ENCODE measurements around the gene CCNY. TPM values are rescaled to one million over a fixed set of nuclear protein-coding genes. Genes with fewer than 3 reads are reported as not detected.

Gene CCNY
- total RNA-seq, 8 experiments from 2014 or later, result 24.8 to 57.1 (median 32.4) TPM

DNA sequence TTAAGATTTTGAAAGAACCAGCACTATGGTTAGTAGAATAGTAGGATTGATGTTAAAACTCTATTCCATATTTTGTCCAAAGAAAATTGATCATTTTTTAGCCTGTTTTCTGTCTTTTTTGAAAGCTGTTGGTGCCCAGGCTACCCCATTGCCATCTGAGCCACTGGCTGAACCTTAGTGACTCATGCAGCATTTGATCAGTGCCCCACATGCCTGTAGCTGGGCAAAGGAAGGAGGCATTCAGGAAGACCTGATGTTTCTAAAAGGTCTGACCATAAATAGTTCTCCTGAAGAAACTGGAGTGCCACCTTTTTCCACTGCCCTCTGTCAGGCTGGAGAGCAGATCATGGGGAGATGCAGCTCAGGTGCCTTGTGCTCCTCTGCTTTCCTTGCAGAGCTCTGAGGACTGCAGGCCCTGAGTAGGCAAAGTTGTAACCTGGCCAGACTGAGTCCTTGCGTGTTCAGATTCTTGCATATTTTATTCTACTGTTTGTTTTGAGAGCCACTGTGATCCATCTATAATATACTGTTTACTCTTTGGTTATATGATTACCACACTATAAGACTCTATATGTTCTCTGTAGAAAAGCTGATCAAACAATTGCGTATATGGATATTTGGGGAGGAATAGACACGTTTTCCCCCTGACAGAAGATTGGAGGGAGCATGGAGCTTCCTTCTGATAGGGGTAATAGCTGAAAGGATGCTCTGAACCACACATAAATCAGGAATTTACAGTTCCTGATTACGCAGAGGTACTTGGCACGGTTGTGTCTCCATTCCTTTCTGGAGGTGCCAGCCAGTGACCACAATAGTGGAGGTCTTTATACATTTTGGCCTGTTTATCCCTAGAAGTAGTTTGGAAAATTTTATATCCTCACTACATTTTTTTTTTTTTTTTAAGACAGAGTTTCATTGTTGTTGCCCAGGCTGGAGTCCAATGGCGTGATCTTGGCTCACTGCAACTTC lies 219.9 kb downstream of the CCNY start:
- in situ Hi-C loops (cut with MboI; ENCODE audit: low pct_unique_long_range_greater_than_20kb in 2 of 9, low sequenced_read_pairs in 9 of 9, unreplicated experiment in 9 of 9), result loop anchor here in 1 of 9 experiments (25.0 kb wide), 1 partner anchor 319 kb away; no protein-coding TSS in a partner anchor
- WGBS, 10 experiments, result 82 to 100% (median 100%) methylated on average over 1 to 6 of the region's 6 CpGs; no CpG with 5 or more reads in 1 of the 10 experiments
- H3K4me1 ChIP-seq (replicated peaks in 1 of 2), result no peaks in the 10 kb centered on the region
- no peak overlapping the region for H3K27ac ChIP-seq
- peak in 1 of 8 experiments; percentile 74 for ATAC-seq (replicated peaks in 6 of 8)
- no peak overlapping the region for H3K4me3 ChIP-seq

DNA sequence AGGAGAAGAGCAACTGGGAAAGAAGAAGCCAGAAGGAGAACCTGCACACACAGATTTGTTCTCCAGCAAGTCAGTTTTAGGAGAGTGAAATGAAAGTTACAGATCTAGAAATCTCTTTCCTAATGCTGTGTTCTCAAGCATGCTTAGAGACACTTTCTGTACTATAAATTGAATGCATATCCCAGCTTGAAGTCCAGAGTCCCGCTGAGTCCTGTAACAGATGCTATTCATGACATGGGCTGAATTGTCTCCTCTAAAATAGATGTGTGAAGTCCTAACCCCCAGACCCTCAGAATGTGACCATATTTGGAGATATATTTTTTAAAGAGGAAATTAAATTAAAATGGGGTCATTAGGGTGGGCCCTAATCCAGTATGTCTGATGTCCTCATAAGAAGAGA lies 222.0 kb downstream of the CCNY start:
- Histone ChIP-seq H3K4me1 (replicated peaks in 1 of 2) (no peaks in the 10 kb centered on the region), H3K4me3 (no peak overlapping the region), H3K27ac (no peak overlapping the region)
- no peak for ATAC-seq (replicated peaks in 6 of 8)
- WGBS, 10 experiments, result 100% methylated on average over 1 of the region's 1 CpG; no CpG with 5 or more reads in 5 of the 10 experiments
- in situ Hi-C loops (cut with MboI; ENCODE audit: low pct_unique_long_range_greater_than_20kb in 2 of 9, low sequenced_read_pairs in 9 of 9, unreplicated experiment in 9 of 9), result loop anchor here in 1 of 9 experiments (25.0 kb wide), 1 partner anchor 321 kb away; no protein-coding TSS in a partner anchor

DNA sequence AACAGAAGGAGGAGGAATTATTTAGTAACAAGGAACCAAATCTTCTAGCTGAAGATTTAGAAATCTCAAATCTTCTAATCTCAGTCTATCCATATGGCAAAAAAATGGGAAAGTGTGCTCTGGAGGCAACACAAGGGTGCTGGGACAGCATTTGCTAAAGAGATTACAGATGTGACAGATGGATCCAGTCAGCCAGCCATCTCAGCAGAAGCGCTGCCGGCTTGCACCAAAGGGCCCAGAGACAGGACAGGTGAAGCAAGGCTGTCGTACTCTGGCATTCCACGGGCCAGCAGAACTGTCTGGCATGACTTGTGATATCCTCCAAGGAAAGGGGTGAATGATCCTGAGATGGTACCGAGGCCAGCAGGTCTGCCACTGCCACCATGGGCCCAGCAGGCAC lies 223.1 kb downstream of the CCNY start:
- in situ Hi-C loops (cut with MboI; ENCODE audit: low pct_unique_long_range_greater_than_20kb in 2 of 9, low sequenced_read_pairs in 9 of 9, unreplicated experiment in 9 of 9), result loop anchor here in 1 of 9 experiments (25.0 kb wide), 1 partner anchor 322 kb away; no protein-coding TSS in a partner anchor
- ATAC-seq (replicated peaks in 6 of 8), result no peak
- WGBS, 10 experiments, result 80 to 100% (median 93%) methylated on average over 1 to 4 of the region's 5 CpGs; no CpG with 5 or more reads in 6 of the 10 experiments
- Histone ChIP-seq H3K27ac (no peak overlapping the region), H3K4me1 (replicated peaks in 1 of 2) (no peaks in the 10 kb centered on the region), H3K4me3 (no peak overlapping the region)

DNA sequence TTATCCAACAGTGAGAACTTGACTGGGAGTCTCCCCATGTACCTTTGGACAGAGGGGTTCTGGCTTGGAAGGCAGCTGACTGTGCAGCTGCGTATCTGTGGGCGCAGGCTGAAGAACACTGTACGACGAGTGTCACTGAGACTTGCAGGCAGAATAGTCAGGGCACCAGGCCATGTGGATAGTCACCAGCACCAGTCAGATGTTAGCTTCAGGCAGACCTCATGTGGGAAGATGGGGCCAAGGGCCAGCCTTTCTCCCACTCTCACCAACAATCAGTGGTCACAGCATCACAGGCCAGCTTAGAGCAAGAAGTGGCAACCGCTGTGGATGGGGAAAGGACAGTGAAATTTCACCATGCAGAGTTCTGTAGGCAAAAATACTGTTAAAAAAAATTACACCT lies 225.4 kb downstream of the CCNY start:
- no peak for ATAC-seq (replicated peaks in 6 of 8)
- in situ Hi-C loops (cut with MboI; ENCODE audit: low pct_unique_long_range_greater_than_20kb in 2 of 9, low sequenced_read_pairs in 9 of 9, unreplicated experiment in 9 of 9), result loop anchor here in 1 of 9 experiments (25.0 kb wide), 1 partner anchor 324 kb away; no protein-coding TSS in a partner anchor
- 70 to 100% (median 100%) methylated on average over 1 to 5 of the region's 5 CpGs; no CpG with 5 or more reads in 4 of the 10 experiments for WGBS, 10 experiments
- Histone ChIP-seq H3K27ac (no peak overlapping the region), H3K4me1 (replicated peaks in 1 of 2) (no peaks in the 10 kb centered on the region), H3K4me3 (no peak overlapping the region)

DNA sequence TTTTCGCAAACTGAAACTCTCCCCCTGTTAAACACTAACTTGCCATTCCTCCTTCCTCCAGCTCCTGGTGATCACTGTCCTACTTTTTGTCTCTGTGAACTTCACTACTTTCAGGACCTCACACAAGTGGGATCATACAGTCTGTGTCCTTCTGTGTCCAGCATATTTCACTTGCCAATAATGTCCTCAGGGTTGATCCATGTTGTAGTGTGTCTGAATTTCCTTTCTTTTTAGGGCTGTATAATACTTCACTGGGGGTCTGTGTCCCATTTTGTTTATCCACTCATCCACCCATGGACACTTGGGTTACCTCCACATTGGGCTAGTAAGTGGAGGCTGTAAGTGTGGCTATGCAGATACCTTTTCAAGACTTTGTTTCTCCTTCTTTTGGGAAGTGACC lies 226.1 kb downstream of the CCNY start:
- no peak for ATAC-seq (replicated peaks in 6 of 8)
- H3K27ac ChIP-seq, result no peak overlapping the region
- H3K4me3 ChIP-seq, result no peak overlapping the region
- in situ Hi-C loops (cut with MboI; ENCODE audit: low pct_unique_long_range_greater_than_20kb in 2 of 9, low sequenced_read_pairs in 9 of 9, unreplicated experiment in 9 of 9), result loop anchor here in 1 of 9 experiments (25.0 kb wide), 1 partner anchor 325 kb away; no protein-coding TSS in a partner anchor
- H3K4me1 ChIP-seq (replicated peaks in 1 of 2), result no peaks in the 10 kb centered on the region
- 80 to 100% (median 93%) methylated on average over 1 of the region's 1 CpG; no CpG with 5 or more reads in 4 of the 10 experiments for WGBS, 10 experiments

DNA sequence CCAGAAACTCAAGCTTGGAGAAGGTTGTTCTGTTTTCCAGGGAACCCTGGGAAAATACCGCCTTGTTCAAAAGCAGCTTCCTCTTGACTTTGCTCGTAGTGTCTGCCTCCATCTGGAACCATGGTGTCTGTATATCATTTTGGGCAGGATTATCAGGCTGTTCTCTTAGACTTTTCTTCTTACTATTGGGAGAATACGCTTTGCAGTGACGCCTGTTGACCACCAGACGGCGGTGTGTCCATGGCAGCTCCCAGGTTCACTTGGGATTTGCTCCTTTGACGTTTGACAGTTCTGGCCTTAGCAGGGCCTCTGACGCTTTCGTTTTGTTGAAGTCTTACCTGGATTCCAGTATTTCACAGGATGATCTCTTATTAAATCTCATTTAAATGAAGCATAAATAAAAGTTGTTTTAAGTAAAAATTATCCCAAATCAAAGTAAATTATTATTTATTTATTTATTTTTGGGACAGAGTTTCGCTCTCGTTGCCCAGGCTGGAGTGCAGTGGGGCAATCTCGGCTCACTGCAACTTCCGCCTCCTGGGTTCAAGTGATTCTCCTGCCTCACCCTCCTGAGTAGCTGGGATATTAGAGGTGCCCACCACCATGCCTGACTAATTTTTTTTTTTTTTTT lies 227.1 kb downstream of the CCNY start:
- peak in 7 of 8 experiments; percentile 12 to 79 (median 27) for ATAC-seq (replicated peaks in 6 of 8)
- in situ Hi-C loops (cut with MboI; ENCODE audit: low pct_unique_long_range_greater_than_20kb in 2 of 9, low sequenced_read_pairs in 9 of 9, unreplicated experiment in 9 of 9), result loop anchor here in 1 of 9 experiments (25.0 kb wide), 1 partner anchor 326 kb away; no protein-coding TSS in a partner anchor
- H3K4me3 ChIP-seq, result no peak overlapping the region
- H3K27ac ChIP-seq, result no peak overlapping the region
- WGBS, 10 experiments, result 0 to 100% (median 58%) methylated on average over 1 to 13 of the region's 13 CpGs
- no peaks in the 10 kb centered on the region for H3K4me1 ChIP-seq (replicated peaks in 1 of 2)

DNA sequence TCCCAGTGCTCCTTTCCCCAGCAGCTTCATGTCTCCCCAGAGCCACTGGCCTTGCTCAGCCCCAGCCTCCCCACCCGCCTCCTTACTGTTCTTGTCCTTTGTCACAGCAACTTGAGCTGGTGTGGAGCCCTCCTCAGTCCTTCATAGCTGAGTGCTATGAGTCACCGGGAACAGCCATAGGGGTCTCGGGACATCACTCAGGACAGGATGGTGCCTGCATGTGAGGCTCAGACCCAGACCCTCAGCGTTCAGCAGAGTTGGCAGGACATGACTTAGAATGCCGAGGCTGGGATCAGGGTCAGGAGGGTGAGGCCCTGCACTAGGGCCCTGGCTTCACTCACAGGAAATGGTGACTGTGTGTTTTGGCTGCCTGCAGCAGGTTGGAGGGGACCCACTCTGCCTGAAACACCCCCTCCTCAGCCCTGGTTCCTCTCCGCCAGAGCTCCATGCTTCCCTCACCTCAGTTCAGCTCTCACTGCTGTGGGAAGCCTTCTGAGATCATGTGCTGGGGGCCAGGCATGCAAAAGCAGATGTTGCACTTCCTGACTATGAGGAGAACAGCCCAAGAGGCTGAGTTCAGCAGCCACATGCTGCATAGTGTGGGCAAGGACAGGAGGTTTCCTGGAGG lies 228.1 kb downstream of the CCNY start:
- Histone ChIP-seq H3K4me3 (no peak overlapping the region), H3K4me1 (replicated peaks in 1 of 2) (no peaks in the 10 kb centered on the region), H3K27ac (no peak overlapping the region)
- in situ Hi-C loops (cut with MboI; ENCODE audit: low pct_unique_long_range_greater_than_20kb in 2 of 9, low sequenced_read_pairs in 9 of 9, unreplicated experiment in 9 of 9), result loop anchor here in 1 of 9 experiments (25.0 kb wide), 1 partner anchor 327 kb away; no protein-coding TSS in a partner anchor
- peak in 3 of 8 experiments; percentile 47 to 91 (median 84) for ATAC-seq (replicated peaks in 6 of 8)
- WGBS, 10 experiments, result 73 to 100% (median 86%) methylated on average over 1 to 3 of the region's 6 CpGs; no CpG with 5 or more reads in 6 of the 10 experiments

DNA sequence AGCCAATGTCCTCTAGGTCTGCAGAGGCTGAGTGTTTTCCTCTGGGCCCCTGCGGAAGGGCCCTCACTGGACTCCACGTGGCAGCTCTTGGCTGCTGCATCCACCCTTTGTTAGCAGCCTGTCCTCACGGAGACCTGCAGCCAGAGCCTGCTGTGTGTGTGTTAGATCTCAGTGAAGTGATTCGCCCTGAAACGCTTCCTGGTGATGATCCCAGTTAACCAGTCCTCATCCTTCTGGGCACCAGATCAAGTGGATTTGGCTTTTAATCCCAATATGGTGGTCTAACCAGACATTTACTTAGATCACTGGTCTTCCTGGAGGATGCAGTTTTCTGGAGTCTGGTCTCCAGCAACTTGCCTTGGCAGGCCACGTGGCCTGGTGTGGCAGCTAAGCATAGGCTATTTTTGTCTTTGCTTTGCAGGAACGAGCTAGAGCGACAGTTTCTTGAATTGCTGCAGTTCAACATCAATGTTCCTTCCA lies 229.3 kb downstream of the CCNY start:
- 40 to 100% (median 94%) methylated on average over 1 to 7 of the region's 8 CpGs for WGBS, 10 experiments
- ATAC-seq (replicated peaks in 6 of 8), result peak in 2 of 8 experiments; percentile 13 to 22
- H3K4me3 ChIP-seq, result no peak overlapping the region
- no peak overlapping the region for H3K27ac ChIP-seq
- no peaks in the 10 kb centered on the region for H3K4me1 ChIP-seq (replicated peaks in 1 of 2)
- in situ Hi-C loops (cut with MboI; ENCODE audit: low pct_unique_long_range_greater_than_20kb in 2 of 9, low sequenced_read_pairs in 9 of 9, unreplicated experiment in 9 of 9), result loop anchor here in 1 of 9 experiments (25.0 kb wide), 1 partner anchor 328 kb away; no protein-coding TSS in a partner anchor

DNA sequence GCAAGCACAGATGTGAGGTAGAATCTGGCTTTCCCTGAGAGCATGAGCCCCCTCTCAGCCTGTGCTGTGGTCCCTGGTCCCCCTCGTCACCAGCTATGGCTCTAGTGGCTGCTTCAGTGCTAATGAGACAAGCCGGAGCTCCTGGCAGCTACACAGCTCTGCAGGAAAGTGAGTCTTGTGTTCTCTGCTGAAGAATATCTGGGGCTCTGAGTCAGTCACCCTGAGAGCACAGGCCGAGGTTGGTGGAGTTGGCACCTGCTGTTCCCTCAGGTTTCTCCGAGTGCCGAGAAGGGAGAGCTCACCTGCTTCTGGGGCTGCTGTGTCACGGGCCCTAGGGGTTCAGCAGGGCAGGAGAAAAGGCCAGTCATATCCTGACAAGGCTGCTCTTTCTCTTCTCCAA lies 231.6 kb downstream of the CCNY start:
- in situ Hi-C loops (cut with MboI; ENCODE audit: low pct_unique_long_range_greater_than_20kb in 2 of 9, low sequenced_read_pairs in 9 of 9, unreplicated experiment in 9 of 9), result loop anchor here in 1 of 9 experiments (25.0 kb wide), 1 partner anchor 331 kb away; no protein-coding TSS in a partner anchor
- Histone ChIP-seq H3K4me1 (replicated peaks in 1 of 2) (no peaks in the 10 kb centered on the region), H3K4me3 (no peak overlapping the region), H3K27ac (no peak overlapping the region)
- WGBS, 10 experiments, result 67 to 100% (median 100%) methylated on average over 1 of the region's 6 CpGs; no CpG with 5 or more reads in 7 of the 10 experiments
- no peak for ATAC-seq (replicated peaks in 6 of 8)

DNA sequence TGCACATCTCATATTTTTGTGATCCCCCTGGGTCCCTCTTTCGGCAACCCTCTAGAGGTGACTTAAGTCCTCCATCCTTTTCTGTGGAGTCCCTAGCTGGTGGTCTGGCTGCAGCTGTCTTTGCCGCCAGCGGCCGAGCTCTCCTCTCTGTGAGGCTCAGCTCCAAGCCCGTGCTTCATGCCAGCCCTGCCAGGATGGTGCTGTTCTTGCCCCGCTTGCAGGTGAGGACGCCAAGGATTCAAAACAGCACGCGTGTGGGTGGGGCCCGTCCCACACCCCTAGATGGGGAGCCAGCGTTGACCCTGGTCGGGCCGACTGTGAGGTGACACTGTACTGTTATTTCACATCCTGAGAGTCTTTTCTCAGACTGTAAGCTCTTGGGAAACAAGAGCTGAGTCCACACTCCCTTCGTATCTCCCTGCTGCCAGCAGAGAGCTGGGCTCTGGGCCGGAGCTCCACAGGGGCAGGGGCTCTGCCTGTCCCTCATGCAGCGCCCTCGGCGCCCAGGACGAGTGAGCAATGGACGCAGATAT lies 232.2 kb downstream of the CCNY start:
- Histone ChIP-seq H3K4me3 (no peak overlapping the region), H3K27ac (no peak overlapping the region), H3K4me1 (replicated peaks in 1 of 2) (no peaks in the 10 kb centered on the region)
- no peak for ATAC-seq (replicated peaks in 6 of 8)
- 70 to 100% (median 91%) methylated on average over 2 to 7 of the region's 20 CpGs; no CpG with 5 or more reads in 6 of the 10 experiments for WGBS, 10 experiments
- in situ Hi-C loops (cut with MboI; ENCODE audit: low pct_unique_long_range_greater_than_20kb in 2 of 9, low sequenced_read_pairs in 9 of 9, unreplicated experiment in 9 of 9), result loop anchor here in 1 of 9 experiments (25.0 kb wide), 1 partner anchor 331 kb away; no protein-coding TSS in a partner anchor

DNA sequence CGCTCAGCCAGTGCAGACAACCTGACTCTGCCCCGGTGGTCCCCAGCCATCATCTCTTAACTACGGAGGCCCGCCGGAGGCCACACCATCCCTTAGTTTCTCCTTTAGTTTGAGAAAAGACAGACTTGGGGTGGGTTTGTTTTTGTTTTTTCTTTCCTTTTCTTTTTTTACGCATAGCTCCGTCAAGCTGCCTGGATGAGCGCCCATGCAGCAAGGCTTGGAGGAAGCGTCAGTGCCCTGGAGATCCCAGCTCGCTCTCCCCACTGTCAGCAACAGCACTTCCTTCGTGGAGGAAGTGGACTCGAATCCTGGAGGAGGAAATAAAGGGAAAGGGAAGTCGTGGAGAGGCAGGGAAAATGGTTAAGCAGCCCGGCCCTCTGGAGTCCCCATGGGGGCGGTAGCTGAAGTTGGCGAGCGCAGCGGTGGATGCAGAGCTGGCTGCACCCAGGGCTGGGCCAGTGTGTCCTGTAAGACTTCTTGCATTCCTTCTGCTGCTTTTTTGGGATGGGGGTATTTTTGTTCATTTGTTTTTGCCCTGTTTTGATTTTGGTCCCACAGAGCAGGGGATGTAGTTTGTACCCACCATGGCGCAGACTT lies 232.9 kb downstream of the CCNY start:
- no peaks in the 10 kb centered on the region for H3K4me1 ChIP-seq (replicated peaks in 1 of 2)
- WGBS, 10 experiments, result 75 to 100% (median 94%) methylated on average over 1 to 17 of the region's 19 CpGs
- no peak overlapping the region for H3K27ac ChIP-seq
- in situ Hi-C loops (cut with MboI; ENCODE audit: low pct_unique_long_range_greater_than_20kb in 2 of 9, low sequenced_read_pairs in 9 of 9, unreplicated experiment in 9 of 9), result loop anchor here in 1 of 9 experiments (25.0 kb wide), 1 partner anchor 332 kb away; no protein-coding TSS in a partner anchor
- no peak overlapping the region for H3K4me3 ChIP-seq
- ATAC-seq (replicated peaks in 6 of 8), result no peak

All from motor neuron (in vitro differentiated cells).